HAP-1 (cell line): ENCODE measurements around the gene HACL1.
"Not testable (repeated sequence)": the region's sequence is repeated elsewhere in the genome, so short reads cannot be mapped to it uniquely, and the experiment has no call there.

Experiments used
- DNase-seq, 2 experiments: peaks; one replicate each; pipeline ENCODE4 v3.0.0-alpha.2; 2016 to 2020; ENCODE audit warnings: low spot score in 2 of 2
- H3K27me3 ChIP-seq: fragments of 250-450 bp; sonication (Bioruptor Pico); 2 replicates; pipeline ENCODE4 v1.5.1; 2020; ENCODE audit warnings: low read depth, mild to moderate bottlenecking, moderate library complexity
- H3K36me3 ChIP-seq: fragments of 250-450 bp; sonication (Bioruptor Pico); replicated peaks from 2 replicates; pipeline ENCODE4 v1.5.1; 2020; ENCODE audit warnings: mild to moderate bottlenecking
- H3K4me1 ChIP-seq: fragments of 250-450 bp; sonication (Bioruptor Pico); 2 replicates; pipeline ENCODE4 v1.5.1; 2020; ENCODE audit warnings: mild to moderate bottlenecking
- H3K4me3 ChIP-seq: fragments of 250-450 bp; sonication (Bioruptor Pico); 2 replicates; pipeline ENCODE4 v1.5.1; 2020; ENCODE audit warnings: mild to moderate bottlenecking, moderate library complexity
- H3K9me3 ChIP-seq: fragments of 250-450 bp; sonication (Bioruptor Pico); 2 replicates; pipeline ENCODE4 v1.5.1; 2020; ENCODE audit warnings: mild to moderate bottlenecking, moderate library complexity
- in situ Hi-C: fragments of 300-500 bp; cut with MboI; formaldehyde crosslinking; loops from 3 replicates; pipeline ENCODE4 v1.14.3; 2020; ENCODE audit warnings: low sequenced_read_pairs, inconsistent platforms, mixed read lengths

Gene HACL1

GRCh38 chr3:15634671-15635070, 33.3 kb upstream of the HACL1 start:
- no peaks in the 10 kb centered on the region; the same call in 1 of the 2 replicates for H3K27me3 ChIP-seq
- in situ Hi-C loops, result no loop called here
- no peak for DNase-seq
- H3K36me3 ChIP-seq, result no peaks in the 10 kb centered on the region
- no peak overlapping the region for H3K4me3 ChIP-seq
- peaks cover 24% of the 10 kb centered on the region for H3K4me1 ChIP-seq
- H3K9me3 ChIP-seq, result no peaks in the 10 kb centered on the region

- no peaks in the 10 kb centered on the region; the same call in 1 of the 2 replicates for H3K27me3 ChIP-seq
- no peaks in the 10 kb centered on the region for H3K9me3 ChIP-seq
- peaks cover 24% of the 10 kb centered on the region for H3K4me1 ChIP-seq
- in situ Hi-C loops, result no loop called here
- H3K4me3 ChIP-seq, result no peak overlapping the region
- no peaks in the 10 kb centered on the region for H3K36me3 ChIP-seq
- no peak for DNase-seq
These were observed 32.6 kb upstream of the HACL1 start for GRCh38 chr3:15633766-15634598.

GRCh38 chr3:15633159-15633558, 31.8 kb upstream of the HACL1 start:
- H3K4me1 ChIP-seq, result peaks cover 24% of the 10 kb centered on the region
- in situ Hi-C loops, result no loop called here

GRCh38 chr3:15632212-15632580, 30.8 kb upstream of the HACL1 start:
- in situ Hi-C loops, result no loop called here
- Histone ChIP-seq H3K4me3 (no peak overlapping the region), H3K36me3 (no peaks in the 10 kb centered on the region), H3K4me1 (peaks cover 24% of the 10 kb centered on the region), H3K9me3 (no peaks in the 10 kb centered on the region), H3K27me3 (no peaks in the 10 kb centered on the region; the same call in 1 of the 2 replicates)
- no peak for DNase-seq

More at GRCh38 chr3:15633159-15633558, 31.8 kb upstream of the HACL1 start:
- H3K36me3 ChIP-seq, result no peaks in the 10 kb centered on the region
- no peak overlapping the region for H3K4me3 ChIP-seq
- DNase-seq, result peak; percentile 27 to 71
- no peaks in the 10 kb centered on the region for H3K9me3 ChIP-seq
- H3K27me3 ChIP-seq, result no peaks in the 10 kb centered on the region; the same call in 1 of the 2 replicates

- in situ Hi-C loops, result no loop called here
- no peak overlapping the region for H3K4me3 ChIP-seq
- H3K4me1 ChIP-seq, result peaks cover 24% of the 10 kb centered on the region
- H3K27me3 ChIP-seq, result no peaks in the 10 kb centered on the region; the same call in 1 of the 2 replicates
- no peak for DNase-seq
- no peaks in the 10 kb centered on the region for H3K9me3 ChIP-seq
- no peaks in the 10 kb centered on the region for H3K36me3 ChIP-seq
These were observed 30.2 kb upstream of the HACL1 start for GRCh38 chr3:15631426-15632211.

- Histone ChIP-seq H3K27me3 (no peaks in the 10 kb centered on the region; the same call in 1 of the 2 replicates), H3K4me3 (no peak overlapping the region), H3K9me3 (no peaks in the 10 kb centered on the region), H3K4me1 (peaks cover 24% of the 10 kb centered on the region), H3K36me3 (no peaks in the 10 kb centered on the region)
- in situ Hi-C loops, result no loop called here
- peak in 1 of 2 experiments; percentile 31 for DNase-seq
These were observed 29.4 kb upstream of the HACL1 start for GRCh38 chr3:15630646-15631350.

GRCh38 chr3:15629860-15630597, 28.7 kb upstream of the HACL1 start:
- H3K27me3 ChIP-seq, result no peaks in the 10 kb centered on the region; the same call in 1 of the 2 replicates
- peak; percentile 70 to 85 for DNase-seq
- in situ Hi-C loops, result no loop called here
- H3K36me3 ChIP-seq, result no peaks in the 10 kb centered on the region
- peaks cover 24% of the 10 kb centered on the region for H3K4me1 ChIP-seq
- no peaks in the 10 kb centered on the region for H3K9me3 ChIP-seq
- no peak overlapping the region for H3K4me3 ChIP-seq

GRCh38 chr3:15628967-15629366, 27.6 kb upstream of the HACL1 start:
- DNase-seq, result no peak
- in situ Hi-C loops, result no loop called here
- H3K27me3 ChIP-seq, result no peaks in the 10 kb centered on the region; the same call in 1 of the 2 replicates
- no peaks in the 10 kb centered on the region for H3K9me3 ChIP-seq
- H3K4me3 ChIP-seq, result no peak overlapping the region
- peaks cover 22% of the 10 kb centered on the region for H3K4me1 ChIP-seq
- no peaks in the 10 kb centered on the region for H3K36me3 ChIP-seq

- H3K9me3 ChIP-seq, result peaks cover 2% of the 10 kb centered on the region; the same call in 1 of the 2 replicates
- DNase-seq, result no peak
- H3K4me1 ChIP-seq, result no peaks in the 10 kb centered on the region
- in situ Hi-C loops, result no loop called here
- H3K36me3 ChIP-seq, result no peaks in the 10 kb centered on the region
- H3K27me3 ChIP-seq, result no peaks in the 10 kb centered on the region
- H3K4me3 ChIP-seq, result no peak overlapping the region
These were observed 22.4 kb upstream of the HACL1 start for GRCh38 chr3:15623535-15624440.

- H3K36me3 ChIP-seq, in situ Hi-C loops, H3K27me3 ChIP-seq, H3K4me1 ChIP-seq, H3K4me3 ChIP-seq, H3K9me3 ChIP-seq, DNase-seq: not testable (repeated sequence)
These were observed 18.5 kb upstream of the HACL1 start for GRCh38 chr3:15619659-15620464.

GRCh38 chr3:15616053-15616452, 14.7 kb upstream of the HACL1 start:
- DNase-seq, result no peak
- H3K27me3 ChIP-seq, result no peaks in the 10 kb centered on the region
- in situ Hi-C loops, result no loop called here

GRCh38 chr3:15614958-15615357, 13.6 kb upstream of the HACL1 start:
- no peak overlapping the region for H3K4me3 ChIP-seq
- H3K4me1 ChIP-seq, result peaks cover 17% of the 10 kb centered on the region
- no peaks in the 10 kb centered on the region for H3K9me3 ChIP-seq
- no peak for DNase-seq
- H3K36me3 ChIP-seq, result no peaks in the 10 kb centered on the region
- in situ Hi-C loops, result no loop called here
- no peaks in the 10 kb centered on the region for H3K27me3 ChIP-seq

More at GRCh38 chr3:15616053-15616452, 14.7 kb upstream of the HACL1 start:
- Histone ChIP-seq H3K36me3 (no peaks in the 10 kb centered on the region), H3K9me3 (no peaks in the 10 kb centered on the region), H3K4me3 (no peak overlapping the region), H3K4me1 (peaks cover 17% of the 10 kb centered on the region)
